GM19395 (cell line): ENCODE data around the gene AFF1.
"Not testable (repeated sequence)": the region's sequence is repeated elsewhere in the genome, so short reads cannot be mapped to it uniquely, and the experiment has no call there.

Experiments used
- ATAC-seq: cut with Tn5 transposase; IDR thresholded peaks from one replicate; pipeline ENCODE4 v1.9.1; 2021; ENCODE audit warnings: mild to moderate bottlenecking, moderate library complexity; ENCODE audit not compliant: unreplicated experiment

The AFF1 gene

DNA sequence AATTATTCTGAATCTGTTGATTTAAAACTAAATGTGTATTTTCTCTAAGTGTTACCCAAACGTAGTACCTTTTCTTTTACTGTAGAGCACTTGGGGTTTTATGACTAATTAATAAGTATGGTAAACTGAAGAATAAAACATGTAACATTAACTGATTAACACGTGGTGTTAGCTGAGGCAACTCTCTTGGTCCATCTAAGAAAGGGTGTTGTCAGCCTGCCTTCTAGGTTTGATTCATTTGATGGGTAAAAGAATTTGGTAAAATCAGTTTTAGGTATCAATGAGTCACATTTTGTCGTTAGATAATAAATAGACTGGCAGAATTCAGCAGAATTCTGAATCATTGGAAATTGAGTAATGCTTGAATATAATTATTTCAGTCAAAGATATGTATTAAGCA lies 99.7 kb downstream of the AFF1 start:
- ATAC-seq = no peak

DNA sequence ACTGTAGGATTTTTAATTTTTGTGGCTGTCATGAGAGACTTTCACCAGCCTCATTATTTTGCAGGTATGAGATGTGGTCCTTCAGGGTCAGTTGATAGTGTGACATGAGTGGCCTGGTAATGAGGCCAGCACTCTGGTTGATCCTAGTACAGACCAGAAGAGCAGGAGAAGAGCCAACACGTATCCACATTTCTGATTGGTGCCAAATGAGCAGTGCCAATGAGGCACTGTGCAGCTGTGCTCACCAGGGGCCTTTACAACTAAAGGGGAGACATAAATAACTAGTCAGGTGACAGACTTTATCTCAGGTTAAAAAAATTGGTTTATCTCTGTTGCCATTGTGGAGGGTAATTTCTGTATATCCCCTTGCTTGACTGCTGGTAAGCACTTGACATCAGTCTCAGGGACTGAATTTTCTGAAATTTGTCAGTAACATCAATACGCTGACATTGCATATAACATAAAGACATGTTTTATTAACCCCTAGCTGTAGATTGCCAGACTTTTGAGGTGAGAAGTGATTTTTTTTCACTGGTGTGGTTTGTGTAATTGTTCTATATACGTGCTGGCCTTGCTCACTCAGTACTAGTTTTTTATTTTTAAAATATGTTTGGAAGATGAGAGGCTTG lies 101.2 kb downstream of the AFF1 start:
- ATAC-seq = no peak

DNA sequence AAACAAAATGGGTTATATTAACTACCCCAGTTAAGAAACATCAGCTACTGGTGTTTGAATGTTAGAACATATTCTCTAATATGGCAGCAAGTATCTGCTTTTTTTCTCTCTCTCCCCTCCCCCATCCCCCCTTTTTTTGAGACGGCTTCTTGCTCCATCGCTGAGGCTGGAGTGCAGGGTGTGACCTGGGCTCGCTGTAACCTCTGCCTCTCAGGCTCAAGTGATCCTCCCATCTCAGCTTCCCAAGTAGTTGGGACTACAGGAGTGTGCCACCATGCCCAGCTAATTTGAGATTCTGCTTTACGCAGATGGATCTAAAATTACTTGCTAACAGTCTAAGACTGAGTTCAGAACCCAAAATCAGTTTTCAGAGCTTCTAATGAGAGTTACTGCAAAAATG lies 101.9 kb downstream of the AFF1 start:
- ATAC-seq = no peak

DNA sequence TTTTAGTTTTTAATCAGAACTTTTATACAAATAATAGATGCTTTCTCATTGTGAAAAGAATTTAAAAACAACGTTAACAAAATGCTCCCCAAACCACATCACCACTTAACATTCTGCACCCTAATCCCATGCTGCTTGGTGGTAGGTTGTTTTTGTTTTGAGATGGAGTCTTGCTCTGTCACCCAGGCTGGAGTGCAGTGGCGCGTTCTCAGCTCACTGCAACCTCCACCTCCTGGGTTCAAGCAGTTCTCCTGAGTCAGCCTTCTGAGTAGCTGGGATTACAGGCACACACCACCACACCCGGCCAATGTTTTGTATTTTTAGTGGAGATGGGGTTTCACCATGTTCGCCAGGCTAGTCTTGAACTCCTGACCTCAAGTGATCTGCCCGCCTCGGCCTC lies 102.4 kb downstream of the AFF1 start:
- ATAC-seq = not testable (repeated sequence)

DNA sequence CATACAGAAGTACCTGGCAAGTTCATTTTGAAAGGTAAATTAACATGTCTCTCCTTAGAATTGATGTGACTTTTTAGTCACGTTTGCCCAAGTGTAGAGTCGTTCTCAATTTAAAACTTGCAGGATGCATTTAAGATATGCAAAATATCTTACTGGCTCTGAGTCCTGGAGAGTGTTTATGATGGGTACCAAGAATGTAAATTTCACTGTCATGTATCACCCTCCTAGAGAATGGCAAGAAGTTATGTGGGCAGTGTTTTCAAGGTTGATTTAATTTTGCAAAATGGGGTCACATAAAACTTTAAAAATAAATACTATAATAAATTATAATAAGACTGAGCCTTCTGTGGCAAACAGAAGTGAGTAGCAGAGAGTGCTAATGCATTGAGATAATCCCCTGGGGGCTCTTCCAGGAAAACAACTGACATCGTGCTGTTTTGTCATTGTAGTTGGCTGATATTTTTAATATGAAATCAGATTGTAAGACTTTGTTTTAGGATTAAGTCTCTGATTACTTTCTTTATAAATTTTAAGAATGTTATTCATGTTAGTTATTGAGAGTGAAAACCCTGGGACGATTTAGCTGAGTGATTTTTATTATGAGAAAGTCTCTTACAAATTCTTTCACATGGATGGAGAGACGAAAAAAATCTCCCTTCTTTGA lies 103.0 kb downstream of the AFF1 start:
- no peak for ATAC-seq

DNA sequence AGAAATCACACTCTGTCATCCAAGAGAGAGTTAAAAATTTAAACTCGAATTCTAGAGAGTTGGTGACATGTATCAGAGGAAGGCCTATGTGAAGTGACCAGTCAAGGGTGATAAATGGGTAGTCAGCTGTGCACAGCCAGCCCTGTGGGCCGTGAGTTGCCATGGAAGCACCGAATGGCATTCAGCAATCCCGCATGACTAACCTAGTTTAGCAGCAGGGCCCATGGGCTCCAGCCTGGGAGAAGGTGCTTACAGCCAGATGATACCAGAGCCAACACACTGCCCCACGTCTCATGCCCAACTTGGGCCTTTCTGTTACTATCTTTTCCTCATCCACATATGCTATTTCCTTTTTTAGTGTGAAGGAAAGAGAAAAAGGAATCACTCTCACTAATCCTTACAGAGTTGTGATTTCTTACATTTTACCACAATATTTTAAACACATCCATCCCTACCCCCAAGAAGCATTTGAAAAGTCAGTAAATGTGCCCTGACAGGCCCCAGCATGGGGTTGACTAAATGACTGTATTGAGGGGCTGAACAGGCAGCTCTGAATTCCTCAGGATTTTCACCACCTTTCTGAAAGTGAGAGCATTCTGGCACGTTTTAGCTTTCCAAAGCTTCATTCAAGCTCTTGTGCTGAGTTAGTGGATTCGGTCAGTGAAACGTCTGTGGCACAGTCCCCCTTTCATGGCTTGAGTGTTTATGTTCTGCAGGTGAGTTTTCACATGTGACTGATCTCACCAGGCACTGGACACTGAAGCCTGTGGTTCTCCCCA lies 104.2 kb downstream of the AFF1 start:
- ATAC-seq = peak; percentile 39

DNA sequence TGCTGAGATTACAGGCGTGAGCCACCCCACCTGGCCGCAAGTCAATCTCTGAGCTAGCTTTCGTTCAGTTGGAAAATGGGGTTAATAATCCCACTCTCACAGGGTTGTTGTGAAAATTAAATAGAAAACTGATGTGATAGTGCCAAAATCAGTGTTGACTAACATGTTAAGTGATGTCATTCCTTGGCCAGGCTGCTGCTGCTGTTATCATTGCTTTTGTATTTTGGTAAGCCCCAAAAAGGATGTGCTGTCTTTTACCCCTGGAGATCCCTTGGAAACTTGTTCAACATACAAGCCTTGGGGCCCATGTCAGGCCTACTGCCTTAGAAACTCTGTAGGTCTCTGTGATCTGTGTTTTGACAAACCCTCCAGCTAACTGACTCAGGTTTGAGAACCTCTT lies 106.3 kb downstream of the AFF1 start:
- no peak for ATAC-seq

DNA sequence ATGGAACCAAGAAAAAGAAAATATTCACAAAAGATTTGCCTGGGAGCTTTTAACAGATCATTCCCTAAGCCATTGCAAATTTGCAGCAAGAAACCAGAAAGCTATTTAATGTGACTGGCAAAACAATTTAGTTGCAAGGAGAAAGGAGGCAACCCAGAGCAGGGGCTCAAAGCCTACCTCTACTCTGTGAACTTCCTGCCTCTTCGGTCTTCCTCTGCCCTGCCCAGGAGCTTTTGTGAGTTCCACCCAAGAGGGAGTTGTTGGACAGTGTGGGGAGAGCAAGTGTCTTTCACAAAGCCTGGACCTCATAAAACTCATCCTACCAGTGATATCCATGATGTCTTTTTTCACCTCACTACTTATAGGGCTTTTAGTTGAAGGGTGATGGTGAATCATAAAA lies 107.4 kb downstream of the AFF1 start:
- ATAC-seq = no peak

DNA sequence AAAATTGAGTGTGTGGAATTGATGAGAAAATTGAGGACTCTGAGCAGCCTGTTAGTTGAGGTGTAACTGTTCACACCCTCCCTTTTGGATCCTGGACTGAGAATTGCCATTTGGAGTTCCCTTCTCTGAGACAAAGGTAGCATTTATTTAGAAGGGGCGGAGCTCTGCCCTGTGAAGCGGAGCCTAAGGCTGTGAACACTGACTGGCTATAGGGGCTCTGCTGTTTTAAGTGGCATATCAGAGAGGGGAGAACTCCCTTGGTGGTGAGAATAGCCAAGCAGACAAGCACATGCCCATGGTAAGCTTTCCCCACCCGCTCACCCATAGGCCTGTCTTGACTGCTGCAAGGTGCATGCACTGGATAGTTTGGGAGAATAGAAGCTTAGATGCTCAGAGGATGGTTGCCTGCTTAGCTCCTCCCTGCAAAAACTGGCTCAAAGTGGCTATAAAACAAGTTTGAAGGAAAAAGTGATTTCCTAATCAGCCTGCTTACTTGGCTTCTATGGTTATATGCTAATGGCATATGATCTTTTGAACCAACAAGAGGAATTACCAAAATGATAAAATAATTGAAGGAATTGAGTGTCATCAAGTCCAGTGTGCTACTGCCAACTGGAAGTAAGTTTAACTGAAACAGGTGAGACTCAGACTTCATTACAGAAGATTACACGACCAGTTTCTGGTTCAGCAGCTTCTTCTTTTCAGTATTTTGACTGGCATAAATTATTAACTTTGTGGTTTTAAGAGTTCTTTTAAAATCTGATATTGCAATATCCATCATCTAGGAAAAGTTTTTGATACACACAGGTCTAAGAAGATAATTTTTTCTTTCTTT lies 108.4 kb downstream of the AFF1 start:
- peak; percentile 56 for ATAC-seq

DNA sequence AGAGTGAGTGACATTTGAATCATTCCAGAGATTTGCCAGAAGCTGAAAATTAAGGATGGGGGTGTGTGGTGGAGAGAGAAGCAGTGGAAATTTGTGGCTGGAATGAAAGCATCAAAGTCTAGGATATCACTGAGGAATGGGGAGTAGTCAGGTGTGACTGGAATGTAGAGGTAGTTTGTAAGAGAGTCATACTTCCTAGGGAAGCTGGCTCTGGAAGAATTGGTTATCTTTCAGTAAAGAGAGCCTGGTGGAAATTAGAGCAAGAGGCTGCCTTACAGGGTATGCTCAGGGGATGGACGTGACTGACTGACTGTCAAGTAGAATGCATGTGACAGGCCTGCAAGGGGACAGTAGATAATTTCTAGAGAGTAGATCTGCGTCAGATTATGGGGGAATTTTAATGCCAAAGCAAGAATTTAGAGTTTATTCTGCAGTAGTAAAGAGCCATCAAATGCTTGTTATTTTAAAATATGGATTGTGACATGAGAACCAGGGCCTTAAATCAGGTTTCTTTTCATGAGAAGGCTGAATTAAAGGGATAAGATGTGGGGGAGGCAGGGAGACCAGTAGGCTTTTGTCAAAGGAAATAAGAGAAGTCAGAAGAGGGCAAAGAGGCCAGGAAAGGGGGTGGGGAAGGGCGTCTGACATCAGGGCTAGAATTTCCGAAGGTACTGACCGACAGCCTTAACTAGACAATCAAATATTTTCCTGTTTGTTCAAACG lies 109.9 kb downstream of the AFF1 start:
- no peak for ATAC-seq

DNA sequence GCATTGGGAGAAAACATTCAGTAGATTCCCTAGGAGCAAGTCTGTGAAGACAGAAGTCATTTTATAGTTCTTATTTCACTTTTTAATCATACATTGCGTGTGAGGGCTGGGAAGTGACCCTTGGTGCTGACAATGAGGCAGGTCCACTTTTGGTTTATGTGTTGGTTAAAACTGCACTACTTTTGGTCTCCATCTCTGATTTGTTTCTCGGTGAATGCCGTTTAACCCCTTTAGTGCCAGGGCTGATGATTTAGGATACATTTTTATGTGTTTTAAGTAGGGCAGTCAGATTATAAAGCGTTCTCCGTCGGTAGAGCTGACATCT lies 110.4 kb downstream of the AFF1 start:
- ATAC-seq = no peak

DNA sequence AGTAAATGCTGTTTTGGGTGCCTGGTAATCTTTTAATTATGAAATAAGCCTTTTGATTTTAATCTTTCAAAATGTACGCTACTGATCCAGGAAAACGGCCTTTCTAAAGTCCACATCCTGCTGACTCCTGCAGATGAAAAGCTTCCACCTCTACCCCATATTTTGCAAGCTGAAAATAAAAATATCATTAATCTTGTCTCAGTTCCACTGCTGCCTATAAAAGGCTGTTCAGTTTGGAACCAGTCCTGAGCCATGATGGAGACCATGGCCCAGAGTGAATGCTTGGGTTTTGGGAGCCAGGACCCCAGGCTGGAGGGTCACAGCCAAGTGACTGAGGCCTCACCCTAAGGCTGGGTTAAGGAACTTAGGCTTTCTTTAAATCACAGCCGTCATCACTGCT lies 110.8 kb downstream of the AFF1 start:
- ATAC-seq = no peak

DNA sequence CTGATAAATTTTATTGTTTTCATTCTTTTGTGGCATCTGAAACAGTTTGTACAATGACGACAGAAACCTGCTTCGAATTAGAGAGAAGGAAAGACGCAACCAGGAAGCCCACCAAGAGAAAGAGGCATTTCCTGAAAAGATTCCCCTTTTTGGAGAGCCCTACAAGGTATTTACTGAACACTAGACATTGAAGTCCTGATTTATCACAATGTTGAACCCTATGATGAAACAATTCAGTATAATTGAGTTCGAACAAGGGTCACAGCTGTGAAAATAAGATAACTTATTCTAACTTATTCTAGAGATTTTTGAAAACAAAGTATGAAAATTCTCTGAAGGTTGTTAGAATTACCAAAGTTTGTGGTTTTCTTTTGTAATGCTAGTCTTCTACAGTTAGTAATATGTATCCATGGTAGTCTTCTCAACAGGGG lies 111.3 kb downstream of the AFF1 start:
- ATAC-seq = no peak

DNA sequence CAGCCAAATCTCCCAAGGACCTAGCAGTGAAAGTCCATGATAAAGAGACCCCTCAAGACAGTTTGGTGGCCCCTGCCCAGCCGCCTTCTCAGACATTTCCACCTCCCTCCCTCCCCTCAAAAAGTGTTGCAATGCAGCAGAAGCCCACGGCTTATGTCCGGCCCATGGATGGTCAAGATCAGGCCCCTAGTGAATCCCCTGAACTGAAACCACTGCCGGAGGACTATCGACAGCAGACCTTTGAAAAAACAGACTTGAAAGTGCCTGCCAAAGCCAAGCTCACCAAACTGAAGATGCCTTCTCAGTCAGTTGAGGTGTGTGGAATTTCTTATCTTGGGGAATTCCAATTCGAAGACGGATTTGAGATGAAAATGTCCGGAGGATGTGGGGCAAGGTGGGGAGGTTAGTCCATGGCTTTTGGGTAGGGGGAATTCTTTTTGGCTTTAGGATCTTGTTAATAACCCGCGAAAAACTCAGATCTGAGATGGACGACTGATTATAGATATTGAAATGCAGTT lies 112.5 kb downstream of the AFF1 start:
- no peak for ATAC-seq

DNA sequence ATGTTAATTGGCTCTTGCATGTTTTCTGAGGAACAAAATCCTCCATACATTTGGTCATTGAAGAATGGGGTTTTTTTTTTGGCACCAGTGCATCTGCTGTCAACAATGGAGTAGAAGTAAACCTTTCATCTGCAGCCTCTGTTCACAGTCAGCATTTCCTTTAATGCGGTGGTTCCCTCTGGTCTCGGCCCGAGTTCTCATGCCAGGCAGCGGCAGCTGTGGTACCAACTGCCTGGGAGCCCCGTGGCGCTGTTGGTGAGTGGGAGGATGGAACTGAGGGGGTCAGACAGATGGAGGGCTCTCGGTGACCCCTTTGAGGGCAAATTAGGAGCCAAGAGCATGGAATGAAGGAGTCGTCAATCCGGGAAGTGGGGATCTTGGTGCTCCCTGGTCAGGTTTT lies 114.7 kb downstream of the AFF1 start:
- no peak for ATAC-seq

DNA sequence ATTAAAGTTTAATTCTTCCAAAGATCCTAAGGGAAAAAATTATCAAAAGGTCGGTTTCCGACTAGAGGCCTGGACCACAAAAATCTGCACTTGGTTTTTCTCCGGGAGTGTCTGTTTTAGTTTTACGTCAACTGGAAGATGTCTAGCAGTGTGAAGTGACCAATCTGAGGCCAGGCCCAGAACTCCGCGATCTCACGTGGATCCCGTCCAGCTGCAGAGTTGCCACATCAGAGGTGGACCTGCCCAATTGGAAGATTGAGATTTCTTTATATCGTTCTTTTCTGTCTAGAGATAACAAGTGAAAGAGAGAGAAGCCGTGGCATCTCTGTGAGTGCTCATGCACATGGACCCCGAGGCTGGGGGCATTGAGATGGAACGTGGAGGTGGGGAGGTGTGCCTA lies 115.8 kb downstream of the AFF1 start:
- no peak for ATAC-seq

DNA sequence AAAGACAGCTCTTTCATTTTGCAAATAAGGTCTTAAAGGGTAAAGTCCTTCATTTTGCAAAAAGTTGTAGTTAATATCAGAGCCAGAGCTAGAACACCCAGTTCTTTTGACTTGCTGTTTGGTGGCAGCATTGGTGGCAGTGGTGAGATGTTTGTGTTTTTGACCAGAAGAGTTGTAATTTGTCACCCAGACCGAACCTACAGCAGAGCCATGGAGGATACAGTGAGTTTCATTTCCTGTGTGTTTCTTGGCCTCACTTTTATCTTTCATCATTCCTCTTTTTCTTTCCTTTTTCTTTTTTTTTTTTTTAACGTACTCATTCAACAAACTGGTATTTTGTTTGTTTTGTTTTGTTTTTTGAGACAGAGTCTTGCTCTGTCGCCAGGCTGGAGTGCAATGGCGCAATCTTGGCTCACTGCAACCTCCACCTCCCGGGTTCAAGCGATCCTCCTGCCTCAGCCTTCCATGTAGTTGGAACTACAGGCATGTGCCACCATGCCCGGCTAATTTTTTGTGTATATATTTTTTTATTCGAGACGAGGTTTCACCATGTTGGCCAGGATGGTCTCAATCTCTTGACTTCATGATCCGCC lies 116.4 kb downstream of the AFF1 start:
- no peak for ATAC-seq

DNA sequence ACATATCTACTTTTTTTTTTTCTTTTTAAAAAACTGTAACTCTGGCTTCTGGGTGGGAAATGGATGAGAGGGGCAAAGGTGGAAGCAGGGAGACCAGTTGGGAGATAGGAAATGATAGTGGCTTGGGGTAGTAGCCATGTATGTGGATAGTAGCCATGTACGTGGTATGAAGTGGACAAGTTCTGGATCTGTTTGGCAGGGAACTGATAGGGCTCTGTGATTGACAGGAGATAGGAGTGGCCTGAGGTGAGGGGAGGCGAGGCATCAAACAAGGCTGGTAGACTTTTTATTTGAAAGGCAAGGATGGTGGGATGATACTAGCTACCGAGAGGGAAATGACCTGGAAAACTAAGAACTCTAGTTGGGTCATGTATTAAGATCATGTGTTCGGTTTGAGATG lies 117.8 kb downstream of the AFF1 start:
- ATAC-seq = no peak

DNA sequence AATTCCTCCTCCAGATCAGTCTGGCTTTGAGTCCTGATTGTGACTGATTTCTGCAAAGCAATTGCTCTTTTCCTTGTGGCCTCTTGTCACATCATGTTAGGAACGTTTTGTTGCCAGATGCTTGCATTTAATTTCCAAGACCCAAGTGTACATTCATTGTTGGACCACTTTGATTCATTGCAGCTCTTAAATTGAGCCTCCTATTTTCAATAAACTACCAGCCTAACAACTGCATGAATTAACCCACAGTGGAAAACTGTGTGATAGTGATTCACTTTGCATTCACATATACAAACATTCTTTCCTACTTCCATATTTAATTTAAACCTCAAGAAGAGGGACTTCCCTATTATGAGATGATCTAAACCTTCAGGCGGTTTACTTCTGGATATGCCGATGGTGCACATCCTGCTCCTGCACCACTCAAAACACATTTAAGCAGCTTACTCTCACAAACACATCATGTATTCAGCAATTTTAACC lies 118.4 kb downstream of the AFF1 start:
- ATAC-seq = no peak
